Fibroblast of skin of left quadriceps (primary cell): ENCODE results near the gene HK2.
"Not testable (repeated sequence)": the region's sequence is repeated elsewhere in the genome, so short reads cannot be mapped to it uniquely, and the experiment has no call there.

Source experiments
- DNase-seq, 2 experiments: peaks; one replicate each; pipeline ENCODE4 v3.0.0-alpha.2; 2013; ENCODE audit warnings: low read depth in 2 of 2

Gene HK2

DNA sequence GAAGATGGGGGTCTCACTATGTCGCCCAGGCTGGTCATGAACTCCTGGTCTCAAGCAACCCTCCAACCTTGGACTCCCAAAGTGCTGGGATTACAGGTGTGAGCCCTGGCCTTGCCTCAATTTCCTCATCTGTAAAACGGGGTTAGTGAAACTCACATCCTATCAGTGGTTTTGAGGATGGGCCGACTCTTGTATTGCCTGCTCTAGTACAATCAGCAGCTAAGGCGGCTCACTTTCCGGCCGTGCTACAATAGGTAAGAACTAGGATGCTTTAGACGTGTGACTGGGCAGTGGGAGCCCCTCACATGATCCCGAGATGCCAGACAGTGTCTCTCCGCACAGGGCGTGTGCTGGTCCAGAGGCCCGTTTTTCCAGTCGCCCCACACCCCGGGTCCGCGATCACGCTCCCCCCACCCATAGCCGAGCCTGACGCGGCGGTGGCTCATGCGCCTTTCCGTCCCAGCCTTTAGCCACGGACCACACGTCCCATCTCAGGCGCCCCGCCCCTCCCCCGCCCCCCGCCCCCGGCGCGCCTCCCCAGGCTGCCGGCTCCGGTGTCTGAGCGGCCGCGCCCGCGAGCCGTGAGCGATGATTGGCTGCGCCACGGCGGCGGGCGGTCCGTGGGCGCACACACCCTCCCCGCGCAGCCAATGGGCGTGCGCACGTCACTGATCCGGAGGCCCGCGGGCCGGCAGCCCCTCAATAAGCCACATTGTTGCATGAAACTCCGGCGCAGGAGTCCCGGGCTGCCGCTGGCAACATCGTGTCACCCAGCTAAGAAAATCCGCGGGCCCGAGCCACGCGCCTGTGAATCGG, at the start of gene HK2:
Gene HK2 (plus strand): TSS at position 710 of the 816 bp plus-strand sequence. CDS start 454 bp downstream, outside the sequence.
- DNase-seq = peak; percentile 78 to 79

DNA sequence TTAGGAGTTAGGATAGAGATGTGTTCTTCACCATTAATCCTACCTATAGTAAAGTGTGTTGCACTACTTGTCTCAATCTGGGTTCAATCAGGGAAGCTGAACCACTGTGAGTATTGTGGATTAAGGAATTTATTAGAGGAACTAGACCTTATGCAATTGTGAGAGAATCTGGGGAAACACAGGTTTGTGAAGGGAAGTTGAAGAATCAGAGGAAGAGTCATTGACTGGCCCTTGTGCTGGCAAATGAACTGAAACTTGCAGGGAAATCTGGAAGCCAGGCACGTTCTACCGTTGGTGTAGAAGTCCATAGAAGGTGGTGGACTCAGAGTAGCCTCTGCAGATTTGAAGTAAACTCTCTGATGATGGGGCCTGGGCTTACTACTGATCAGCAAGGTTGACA, 44.7 kb upstream of the HK2 start:
- no peak for DNase-seq

DNA sequence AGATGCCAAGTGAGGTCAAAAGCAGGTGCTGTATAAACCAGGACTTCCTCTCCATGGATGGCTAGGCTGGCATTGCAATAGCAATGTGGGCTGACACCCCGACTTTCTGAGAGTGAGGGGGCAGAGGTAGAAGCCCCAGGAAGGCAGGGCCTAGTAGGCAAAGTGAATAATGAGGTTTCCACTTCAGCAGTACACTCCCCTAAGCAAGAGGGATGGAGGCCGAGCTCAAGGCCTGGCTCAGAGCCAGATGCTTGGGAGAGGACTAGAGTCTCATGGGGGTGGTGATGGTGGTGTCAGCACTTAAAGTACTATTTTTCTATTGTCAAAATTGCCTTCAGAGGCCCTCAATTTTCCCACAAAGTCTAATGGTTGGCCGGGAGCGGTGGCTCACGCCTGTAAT, 41.6 kb upstream of the HK2 start:
- DNase-seq = no peak

DNA sequence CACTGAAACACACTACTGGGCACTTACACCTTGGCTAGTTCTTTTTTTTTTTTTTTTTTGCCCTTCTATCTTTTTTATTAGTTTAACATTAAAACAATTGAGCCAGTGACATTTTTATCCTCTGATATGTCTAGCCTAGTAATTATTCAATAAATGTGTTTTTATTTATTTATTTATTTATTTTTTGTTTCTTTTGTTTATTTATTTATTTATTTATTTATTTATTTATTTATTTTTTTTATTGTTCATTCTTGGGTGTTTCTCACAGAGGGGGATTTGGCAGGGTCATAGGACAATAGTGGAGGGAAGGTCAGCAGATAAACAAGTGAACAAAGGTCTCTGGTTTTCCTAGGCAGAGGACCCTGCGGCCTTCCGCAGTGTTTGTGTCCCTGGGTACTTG, 39.0 kb upstream of the HK2 start:
- DNase-seq = not testable (repeated sequence)

DNA sequence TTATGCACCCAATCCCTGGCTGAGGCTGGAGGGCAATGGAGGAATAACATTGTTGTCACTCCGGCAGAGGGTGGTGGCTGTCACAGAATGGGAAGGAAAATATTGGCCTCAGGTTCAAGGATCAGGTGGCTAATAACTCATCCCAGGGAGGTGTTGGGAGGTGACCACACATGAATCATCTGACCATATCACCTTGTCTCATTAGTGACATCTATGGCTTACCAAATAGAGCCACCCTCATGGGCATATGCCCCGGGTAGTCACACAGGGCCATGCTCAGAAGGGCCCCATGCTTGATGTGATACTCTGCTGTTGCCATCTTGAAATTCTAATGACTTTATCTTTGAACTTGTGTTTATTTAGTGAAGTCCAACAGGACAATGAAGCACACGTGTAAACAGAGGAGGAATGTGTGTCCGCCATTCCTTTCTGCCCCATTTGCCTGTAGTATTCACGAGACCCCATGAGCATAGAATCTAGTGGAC, 27.5 kb upstream of the HK2 start:
- no peak for DNase-seq

DNA sequence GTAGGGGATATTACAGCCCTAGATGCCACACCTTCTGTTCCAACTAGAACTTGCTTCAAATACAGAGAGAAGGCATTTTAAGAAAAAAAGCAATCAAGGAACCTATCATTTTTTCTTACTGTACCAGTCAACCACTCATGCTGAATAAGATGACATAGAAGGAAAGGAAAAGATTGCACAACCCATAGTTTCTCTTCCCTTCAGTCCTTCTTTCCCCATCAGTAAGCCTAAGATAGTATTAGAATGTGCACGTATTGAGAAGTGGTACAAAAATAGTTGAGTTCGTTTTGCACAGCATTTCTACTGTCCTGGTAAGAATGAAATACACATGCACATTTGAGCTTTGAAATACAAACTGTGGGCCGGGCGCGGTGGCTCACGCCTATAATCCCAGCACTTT, 27.0 kb upstream of the HK2 start:
- no peak for DNase-seq

DNA sequence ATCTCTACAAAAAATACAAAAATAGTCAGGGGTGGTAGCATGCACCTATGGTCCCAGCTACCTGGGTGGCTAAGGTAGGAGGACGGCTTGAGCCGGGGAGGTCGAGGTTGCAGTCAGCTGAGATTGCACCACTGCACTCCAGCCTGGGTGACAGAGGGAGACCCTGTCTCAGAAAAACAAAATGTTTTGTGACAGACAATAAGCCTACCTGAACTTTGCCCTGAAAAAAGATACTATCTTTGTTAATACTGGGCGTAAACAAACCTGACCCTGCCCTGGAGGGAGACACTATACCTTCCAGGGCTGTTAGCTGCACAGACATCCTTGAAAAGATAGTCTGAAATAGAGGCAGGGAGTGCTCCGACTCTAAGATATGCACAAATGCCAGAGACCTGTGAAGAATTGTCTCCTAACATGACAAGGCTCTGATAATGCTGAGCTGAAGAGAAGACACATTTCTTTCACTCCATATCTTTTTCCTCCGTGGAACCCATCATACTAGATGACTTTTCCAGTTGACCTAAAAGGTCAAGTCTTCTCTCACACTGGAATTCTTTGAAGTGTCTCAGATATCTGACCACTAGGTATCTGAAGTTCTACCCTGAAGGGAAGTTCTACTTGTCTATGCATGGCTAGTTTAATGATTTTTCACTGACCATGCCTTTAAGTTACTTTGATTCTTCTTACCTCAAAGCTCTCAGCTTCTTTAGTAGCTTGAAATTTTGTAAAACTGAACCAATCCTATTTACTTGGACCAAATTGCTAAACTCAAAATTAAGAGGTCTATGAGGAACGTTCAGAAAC, 20.9 kb upstream of the HK2 start:
- no peak for DNase-seq

DNA sequence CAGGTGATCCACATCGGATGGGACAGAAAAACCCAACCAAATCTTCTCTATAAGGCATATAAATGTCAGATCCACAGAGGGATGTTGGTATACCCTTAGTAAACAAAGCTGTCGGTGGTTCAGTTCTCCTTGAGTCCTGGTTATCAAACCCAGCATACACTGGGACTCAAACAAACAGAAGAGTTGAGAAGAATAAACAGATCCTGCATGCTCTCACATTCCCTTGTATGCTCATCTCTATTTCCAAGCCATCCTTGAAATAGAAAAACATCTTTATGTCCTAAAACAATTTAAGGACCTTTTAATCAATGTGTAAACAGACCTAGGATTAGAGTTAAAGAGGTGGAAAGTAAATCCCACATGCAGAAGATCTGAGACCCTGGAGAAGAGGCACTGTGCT, 19.8 kb upstream of the HK2 start:
- no peak for DNase-seq

DNA sequence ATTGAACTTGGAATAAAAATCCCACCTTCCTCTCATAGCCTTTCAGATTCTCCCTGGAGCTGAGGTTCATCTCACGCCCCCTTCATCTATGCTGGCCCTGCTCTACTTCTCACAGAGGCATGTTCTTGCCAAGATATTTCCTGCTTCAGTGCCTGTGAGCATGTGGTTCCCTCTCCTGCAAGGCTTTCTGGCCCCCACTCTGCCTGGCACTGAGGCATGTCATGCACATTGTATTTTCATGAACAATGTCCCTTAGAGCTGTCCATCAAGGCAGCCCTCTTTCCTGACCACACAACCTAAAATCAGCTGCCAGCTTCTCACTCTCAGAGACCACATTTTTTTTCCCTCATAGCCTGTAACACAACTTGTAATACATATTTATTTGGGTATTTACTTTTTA, 18.0 kb upstream of the HK2 start:
- no peak for DNase-seq

DNA sequence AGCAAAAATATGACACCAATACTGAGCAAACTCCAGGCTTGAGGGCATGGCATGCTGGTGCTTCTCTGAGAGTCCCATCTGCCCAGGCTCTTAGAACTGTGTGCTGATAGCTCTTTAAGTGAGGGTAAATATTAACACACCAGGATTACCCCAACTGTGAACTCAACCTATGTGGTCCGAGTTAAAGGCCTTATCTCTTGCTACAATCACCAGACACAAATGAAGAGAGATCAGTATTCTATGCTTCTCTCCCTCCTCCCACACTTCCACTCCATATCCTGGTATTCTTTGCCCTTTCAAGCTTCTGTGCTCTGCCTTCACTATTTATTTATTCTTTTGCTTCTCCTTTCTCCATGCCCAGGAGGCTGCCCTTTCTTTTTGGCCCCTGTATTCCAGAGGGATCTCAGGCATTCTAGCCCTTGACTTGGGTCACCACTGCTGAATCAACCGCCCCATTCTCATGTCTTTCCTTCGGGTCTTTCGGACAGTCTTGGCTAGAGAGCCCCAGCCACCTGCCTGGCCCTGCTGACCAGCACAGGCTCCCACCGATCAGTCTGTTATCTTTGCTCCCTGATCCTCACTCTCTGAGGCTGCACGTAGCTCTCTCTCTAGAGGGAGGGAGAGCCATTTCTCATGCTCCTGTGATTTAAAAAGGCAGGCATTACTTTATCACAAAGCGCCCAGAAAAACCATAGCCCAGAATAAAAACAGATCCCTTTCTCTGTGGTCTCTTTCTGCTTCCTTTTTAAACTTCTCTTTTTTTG, 17.2 kb upstream of the HK2 start:
- no peak for DNase-seq

DNA sequence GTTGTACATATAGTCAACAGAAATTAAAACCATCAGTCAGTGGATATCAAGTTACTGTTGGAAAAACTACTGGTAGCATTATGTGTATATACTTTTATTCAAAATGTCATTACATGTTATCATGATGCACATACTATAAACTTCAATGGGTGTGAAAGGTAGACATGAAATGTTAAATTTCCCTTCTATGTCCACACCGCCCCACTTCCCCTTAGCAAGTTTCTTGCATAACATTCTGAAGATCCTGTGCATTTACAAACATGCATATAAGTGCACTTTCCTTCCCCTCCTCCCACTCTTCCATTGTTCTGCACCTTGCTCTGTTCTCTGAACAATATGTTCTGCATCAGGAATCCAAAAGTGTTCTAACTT, 16.6 kb upstream of the HK2 start:
- DNase-seq = no peak

DNA sequence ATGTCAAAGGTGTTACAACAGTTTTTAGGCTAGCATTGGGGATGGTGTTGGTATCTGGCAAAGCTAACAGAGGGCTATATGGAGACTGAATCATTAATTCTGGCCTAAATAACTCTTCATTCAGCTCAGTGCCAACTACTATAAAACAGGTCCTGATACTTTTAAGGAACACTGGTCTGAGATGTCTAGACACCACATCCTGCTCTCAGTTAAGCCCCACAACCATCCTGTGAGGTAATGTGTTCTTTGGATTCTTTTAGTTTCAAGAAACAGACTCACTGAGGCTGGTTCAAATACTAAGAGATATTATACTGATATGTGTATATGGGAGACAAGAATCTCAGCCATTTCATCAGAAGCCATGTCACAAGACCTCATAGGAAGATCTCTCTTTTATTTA, 14.2 kb upstream of the HK2 start:
- no peak for DNase-seq

DNA sequence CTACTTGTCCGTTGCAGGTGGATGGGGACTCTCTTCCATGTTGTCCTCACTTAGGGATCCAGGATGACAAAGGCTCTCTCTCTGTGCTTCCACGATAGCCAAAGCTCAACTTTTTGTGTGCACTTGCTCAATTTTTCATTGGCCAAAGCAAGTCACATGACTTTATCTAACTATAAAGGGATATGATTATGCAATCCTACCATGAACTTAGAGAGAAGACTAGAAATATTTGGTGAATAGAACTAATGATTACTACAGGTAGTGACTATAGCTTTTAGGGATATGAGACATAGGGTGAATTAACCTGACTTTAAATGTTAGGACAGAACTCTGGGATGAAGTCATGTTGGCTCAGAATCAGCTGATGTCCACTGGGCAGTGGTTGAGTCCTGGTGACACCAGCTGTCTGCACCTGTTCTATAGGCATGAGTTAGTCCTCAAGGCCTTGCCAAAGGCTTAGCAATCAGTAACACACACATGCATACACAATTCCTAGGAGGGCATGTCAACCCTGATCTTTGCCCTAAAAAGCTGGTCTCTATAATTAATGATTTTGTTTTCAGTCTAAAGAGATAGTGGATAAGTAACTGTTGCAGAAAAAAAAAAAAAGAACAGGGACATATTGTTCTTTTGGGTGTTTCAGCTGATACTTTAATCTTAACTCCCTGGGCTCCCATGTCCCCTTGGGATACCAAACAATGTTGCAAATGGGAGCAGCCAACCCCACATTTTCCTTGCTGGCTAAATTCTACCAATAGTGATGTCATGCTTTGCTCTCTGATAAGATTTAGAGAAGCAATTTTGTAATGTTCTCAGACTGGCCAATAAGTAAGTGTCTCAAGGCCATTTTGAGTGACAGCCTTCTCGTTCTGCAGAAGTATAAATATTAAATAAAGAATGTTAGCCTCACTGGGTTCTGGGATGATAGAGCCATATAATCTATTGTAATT, 12.5 kb upstream of the HK2 start:
- DNase-seq = no peak

DNA sequence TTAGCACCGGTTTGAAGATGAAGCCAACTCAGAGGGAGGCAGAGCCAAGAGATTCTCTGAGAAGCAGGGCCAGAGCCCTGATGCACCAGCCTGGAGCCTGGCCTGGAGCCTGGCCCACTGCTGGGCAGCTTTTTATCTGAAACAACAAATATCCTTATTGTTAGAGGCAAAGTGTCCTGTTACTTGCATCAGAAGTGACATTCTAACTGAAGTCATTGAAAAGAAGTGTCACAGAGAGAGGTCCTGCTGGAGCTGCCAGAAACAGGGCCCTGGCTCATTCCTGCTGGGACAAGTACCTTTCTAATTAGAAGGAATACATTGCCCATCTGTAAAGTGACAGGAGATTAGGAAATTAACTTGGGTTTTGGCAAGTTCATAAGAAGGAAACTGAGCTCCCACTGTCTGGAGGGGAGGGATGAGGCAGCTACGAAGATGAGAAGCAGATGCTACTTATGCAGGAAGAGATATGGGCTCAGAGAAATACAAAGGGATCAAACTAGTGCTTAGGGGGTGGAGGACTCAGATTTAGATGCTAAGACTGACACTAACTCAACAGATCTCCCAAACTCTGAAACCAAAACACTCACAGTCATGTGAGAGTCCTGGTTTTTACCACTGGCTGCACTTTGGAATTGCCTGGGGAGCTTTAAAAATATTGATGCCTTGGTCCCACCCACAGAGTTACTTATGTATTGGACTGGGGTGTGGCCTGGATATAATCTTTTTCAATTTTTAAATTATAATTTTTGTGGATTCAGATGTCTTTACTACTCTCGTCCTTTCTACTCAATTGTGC, 11.0 kb upstream of the HK2 start:
- DNase-seq = no peak

DNA sequence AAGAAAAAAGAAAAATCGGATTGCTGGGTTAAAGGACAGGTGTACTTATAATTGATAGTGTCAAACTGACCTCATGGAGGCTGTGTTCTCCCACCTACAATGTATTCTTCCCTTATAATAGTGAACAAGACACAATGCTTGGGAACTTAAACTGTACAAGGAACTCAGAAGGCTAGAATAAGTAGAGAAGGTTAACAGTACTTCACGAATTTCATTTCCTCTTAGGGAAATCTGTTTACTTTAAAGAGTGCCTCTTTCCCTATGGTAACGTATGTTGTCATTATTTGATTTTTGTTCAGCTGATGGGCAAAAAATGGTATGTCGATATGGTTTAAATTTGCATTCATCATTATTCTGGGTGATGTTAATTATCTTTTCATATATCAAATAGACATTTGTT, 9.2 kb upstream of the HK2 start:
- no peak for DNase-seq

DNA sequence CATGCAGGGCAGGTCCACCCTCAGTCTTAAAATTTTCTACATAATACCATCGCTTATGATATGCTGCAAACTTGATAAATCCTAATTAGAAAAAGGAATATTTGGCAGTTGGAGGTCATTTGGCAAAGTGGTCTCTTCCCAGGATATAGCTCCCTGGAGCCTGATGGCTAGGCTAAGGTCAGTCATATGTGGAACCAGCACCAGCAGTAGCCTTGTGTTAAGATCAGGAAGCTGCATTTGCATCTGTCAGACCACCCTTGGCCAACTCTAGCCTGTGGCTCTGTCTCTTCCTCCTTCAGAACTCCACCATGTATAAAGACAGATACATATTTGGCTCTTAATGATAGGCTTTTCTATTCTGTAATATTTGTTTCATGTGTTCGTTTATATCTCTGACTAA, 5.4 kb upstream of the HK2 start:
- no peak for DNase-seq

DNA sequence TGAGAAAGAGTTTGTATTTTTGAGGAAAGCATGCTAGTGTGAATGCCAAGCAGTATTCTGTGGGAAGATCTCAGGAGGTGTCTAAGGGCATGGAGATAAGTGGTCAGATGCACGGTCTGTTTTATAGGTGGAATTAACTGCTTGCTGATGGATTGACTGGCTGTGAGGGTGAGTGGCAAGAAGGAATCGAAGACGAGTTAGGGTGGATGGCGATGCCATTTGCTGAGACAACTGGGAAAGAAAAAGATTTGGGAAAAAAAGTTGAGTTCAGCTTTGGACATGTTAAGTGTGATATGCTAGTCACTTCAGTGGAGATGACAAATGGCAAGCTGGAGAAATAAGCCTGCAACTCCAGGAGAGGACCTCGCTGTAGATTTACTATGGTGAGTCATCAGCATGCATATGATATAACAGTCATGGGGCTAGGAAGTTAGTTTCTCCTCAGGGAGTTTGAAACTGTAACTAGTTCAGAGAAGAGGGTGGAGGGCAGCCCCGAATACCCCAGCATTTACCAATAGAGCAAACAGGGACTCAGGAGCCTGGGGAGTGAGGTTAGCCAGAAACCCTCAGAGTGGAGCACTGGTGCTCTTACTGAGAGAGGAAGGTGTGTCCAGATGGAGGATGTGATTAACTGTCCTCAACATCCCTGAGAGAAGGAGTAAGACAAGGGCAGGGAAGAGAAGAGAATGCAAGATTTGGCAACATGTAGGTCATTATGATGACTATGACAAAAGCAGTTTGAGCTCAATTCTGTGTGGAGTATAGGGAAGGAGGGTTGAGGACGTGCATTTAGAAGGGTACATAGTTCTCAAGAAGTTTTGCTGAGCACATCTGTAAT, 2.0 kb upstream of the HK2 start:
- DNase-seq = no peak

DNA sequence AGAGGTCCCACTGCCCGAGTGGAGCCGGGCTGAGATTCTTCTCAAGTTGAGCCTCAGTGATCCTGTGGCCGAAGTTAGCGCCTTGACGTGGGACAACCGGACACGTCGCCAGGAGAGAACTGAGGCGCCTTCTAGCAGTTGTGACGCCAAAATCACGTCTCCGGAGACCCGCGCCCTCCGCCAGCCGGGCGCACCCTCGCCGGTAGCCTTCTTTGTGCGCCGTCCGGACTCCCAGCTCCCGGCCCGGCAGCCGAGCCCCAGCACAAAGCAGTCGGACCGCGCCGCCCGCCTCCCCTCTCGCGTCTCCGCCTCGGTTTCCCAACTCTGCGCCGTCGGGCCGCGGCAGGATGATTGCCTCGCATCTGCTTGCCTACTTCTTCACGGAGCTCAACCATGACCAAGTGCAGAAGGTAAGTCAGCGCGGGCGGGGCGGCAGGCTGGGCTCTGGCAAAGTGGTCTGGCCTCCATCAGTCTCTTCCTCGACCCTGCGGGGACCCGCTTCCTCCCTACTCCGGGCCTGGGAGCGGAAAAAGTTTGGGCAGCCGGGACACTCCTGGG, 386 bp downstream of the HK2 start:
- not testable (repeated sequence) for DNase-seq
